Kidney (tissue), 14 donors: Measurements from ENCODE around the gene GALNT7. TPM values are rescaled to one million over a fixed set of nuclear protein-coding genes. Genes with fewer than 3 reads are reported as not detected.

Experiments used
- DNase-seq, 5 donors: peaks; one replicate each; pipeline ENCODE4 v3.0.0-alpha.2; 2013 to 2020
- FAIRE-seq: peaks from 2 replicates; lab custom pipeline; 2012; peaks lifted over from hg19 to GRCh38; lab: Jason Lieb, UNC
- H3K27ac ChIP-seq, 2 donors: one replicate each; pipeline ENCODE4 v1.7.0; 2013; ENCODE audit warnings: low read depth in 2 of 2, low read length in 2 of 2, inconsistent platforms in 1 of 2
- H3K27me3 ChIP-seq: one replicate; pipeline ENCODE4 v1.7.1; 2013; ENCODE audit warnings: low read length, inconsistent platforms; ENCODE audit not compliant: control insufficient read depth, insufficient read depth
- H3K36me3 ChIP-seq, 3 donors: one replicate each; pipeline versions ENCODE4 v1.7.0 to v1.7.1; 2013; ENCODE audit warnings: low read length in 3 of 3, control low read depth in 1 of 3, inconsistent platforms in 1 of 3; ENCODE audit not compliant: insufficient read depth in 3 of 3, control insufficient read depth in 2 of 3
- H3K4me1 ChIP-seq, 3 donors: one replicate each; pipeline versions ENCODE4 v1.7.0 to v1.7.1; 2013; ENCODE audit warnings: low read length in 3 of 3, inconsistent platforms in 1 of 3, low read depth in 1 of 3; ENCODE audit not compliant: control insufficient read depth in 2 of 3, insufficient read depth in 2 of 3
- H3K4me3 ChIP-seq, 3 donors: one replicate each; pipeline versions ENCODE4 v1.7.0 to v1.8.1; 2013; ENCODE audit warnings: low read length in 3 of 3, control low read depth in 1 of 3, inconsistent platforms in 1 of 3
- H3K9ac ChIP-seq, 3 donors: one replicate each; pipeline versions ENCODE4 v1.7.0 to v1.7.1; 2013; ENCODE audit warnings: low read length in 3 of 3, control low read depth in 1 of 3, inconsistent platforms in 1 of 3
- H3K9me3 ChIP-seq, 3 donors: one replicate each; pipeline versions ENCODE4 v1.7.0 to v1.7.1; 2013; ENCODE audit warnings: low read length in 3 of 3, control low read depth in 1 of 3, inconsistent platforms in 1 of 3; ENCODE audit not compliant: control insufficient read depth in 2 of 3, insufficient read depth in 1 of 3
- CTCF ChIP-seq: IDR thresholded peaks from 3 replicates; pipeline ENCODE4 v1.5.1; 2012; ENCODE audit warnings: mild to moderate bottlenecking, moderate library complexity, borderline replicate concordance; ENCODE audit not compliant: insufficient read depth; ENCODE audit errors: extremely low read depth
- intact Hi-C: fragments of 100-400 bp; cut with DNase I; formaldehyde crosslinking; loops from one replicate; pipeline ENCODE4 v1.11.1; 2022
- polyA plus RNA-seq: library from polyadenylated mRNA; stranded (reverse); fragments of 350-450 nt; fragmentation: Illumina TruSeq; extraction: RNeasy Lipid Tissue Mini Kit (QIAGEN cat#74804); gene quantifications from one replicate; pipeline ENCODE4 v1.2.3, GENCODE V29; 2014; ENCODE audit warnings: low read depth, low replicate concordance; ENCODE audit not compliant: insufficient read depth
- total RNA-seq: library from RNA; stranded (reverse); fragmentation: NEBNext Ultra II Directional; extraction: Animal tissue kit (Norgen Biotek cat#: 25700); gene quantifications from one replicate; pipeline ENCODE4 v1.2.1, GENCODE V29; 2021
- donor health status: control.
- donor health status: control.
- donor health status: control.
- donor health status: control.
- donor health status: control.
- donor health status: DM: yes; HTN: yes; CAD: no.
- donor health status: Normal renal cell carcinoma (clear cell type).

The GALNT7 gene
- total and polyA plus RNA-seq, 2 donors from 2014 or later: 3.8 to 25.6 TPM

GRCh38 chr4:173243917-173244658 is 75.5 kb downstream of the GALNT7 start:
- Histone ChIP-seq H3K9me3 (no peaks in the 10 kb centered on the region), H3K9ac (no peak overlapping the region), H3K4me1 (no peaks in the 10 kb centered on the region), H3K27ac (no peak overlapping the region), H3K27me3 (no peaks in the 10 kb centered on the region), H3K4me3 (no peak overlapping the region), H3K36me3 (no peaks in the 10 kb centered on the region)
- TF ChIP-seq CTCF: no peak
- DNase-seq (no peak), FAIRE-seq (no peak)
- intact Hi-C loops: no loop called here

- DNase-seq (no peak), FAIRE-seq (no peak)
- Histone ChIP-seq H3K9me3 (no peaks in the 10 kb centered on the region), H3K36me3 (no peaks in the 10 kb centered on the region), H3K27me3 (no peaks in the 10 kb centered on the region), H3K4me1 (no peaks in the 10 kb centered on the region), H3K4me3 (no peak overlapping the region), H3K9ac (no peak overlapping the region), H3K27ac (no peak overlapping the region)
- intact Hi-C loops: no loop called here
- TF ChIP-seq CTCF: no peak
Observed at GRCh38 chr4:173245952-173246351, 77.3 kb downstream of the GALNT7 start.

- Histone ChIP-seq H3K4me3 (no peak overlapping the region), H3K27me3 (no peaks in the 10 kb centered on the region), H3K9me3 (no peaks in the 10 kb centered on the region), H3K9ac (no peak overlapping the region), H3K36me3 (no peaks in the 10 kb centered on the region), H3K27ac (no peak overlapping the region), H3K4me1 (no peaks in the 10 kb centered on the region)
- intact Hi-C loops: no loop called here
- TF ChIP-seq CTCF: no peak
- DNase-seq (no peak), FAIRE-seq (no peak)
Observed at GRCh38 chr4:173246719-173247118, 78.1 kb downstream of the GALNT7 start.
